ENCODE measurements around the gene COG5. TPM values are rescaled to one million over a fixed set of nuclear protein-coding genes. Genes with fewer than 3 reads are reported as not detected.
"Not testable (repeated sequence)": the region's sequence is repeated elsewhere in the genome, so short reads cannot be mapped to it uniquely, and the experiment has no call there.

COG5 gene
- total RNA-seq, 1 experiment from 2014 or later: 62.3 TPM

DNA sequence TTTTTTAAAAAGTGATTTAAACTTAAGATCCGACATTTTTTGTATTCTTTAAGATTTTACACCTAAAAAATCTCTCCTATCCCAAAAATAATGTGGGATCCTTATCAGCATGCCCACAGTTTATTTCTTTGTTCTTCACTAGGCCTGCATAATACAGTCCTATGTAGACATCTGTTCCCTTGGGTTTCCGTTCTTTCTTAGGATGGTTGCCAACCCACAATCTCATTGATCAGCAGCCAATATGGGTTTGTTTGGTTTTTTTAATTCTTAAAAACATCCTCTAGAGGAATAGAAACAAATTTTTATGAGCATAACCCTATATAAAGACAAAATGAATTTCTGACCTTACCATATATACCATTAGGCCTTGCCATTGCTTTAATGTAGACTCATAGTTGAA is 403.3 kb downstream of the COG5 start:
- no peak for DNase-seq (ENCODE audit: low read depth)

GRCh38 chr7:107158028-107158427 is 405.7 kb downstream of the COG5 start:
- no peak for DNase-seq (ENCODE audit: low read depth)

DNA sequence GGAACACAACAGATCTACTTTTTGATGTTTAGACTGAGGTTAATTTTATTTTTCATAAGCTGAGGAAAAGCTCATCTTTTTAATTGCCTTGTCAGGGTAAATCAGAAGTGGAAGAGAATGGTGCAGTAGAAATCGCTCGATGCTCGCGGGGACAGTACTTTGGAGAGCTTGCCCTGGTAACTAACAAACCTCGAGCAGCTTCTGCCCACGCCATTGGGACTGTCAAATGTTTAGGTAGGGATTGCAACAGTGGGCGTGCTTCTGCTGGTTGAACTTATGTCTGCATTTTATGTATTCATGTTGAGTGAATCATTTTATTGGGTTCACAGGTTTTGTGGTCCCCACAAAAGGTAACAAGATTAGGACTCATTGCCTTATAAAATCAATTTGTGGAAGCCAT is 406.6 kb downstream of the COG5 start:
- no peak for DNase-seq (ENCODE audit: low read depth)

DNA sequence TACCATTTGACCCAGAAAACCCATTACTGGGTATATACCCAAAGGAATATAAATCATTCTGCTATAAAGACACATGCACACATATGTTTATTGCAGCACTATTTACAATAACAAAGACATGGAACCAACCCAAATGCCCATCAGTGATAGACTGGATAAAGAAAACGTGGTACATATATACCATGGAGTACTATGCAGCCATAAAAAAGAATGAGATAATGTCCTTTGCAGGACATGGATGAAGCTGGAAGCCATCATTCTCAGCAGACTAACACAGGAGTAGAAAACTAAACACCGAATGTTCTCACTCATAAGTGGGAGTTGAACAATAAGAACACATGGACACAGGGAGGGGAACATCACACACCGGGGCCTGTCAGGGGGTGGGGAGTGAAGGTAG is 408.0 kb downstream of the COG5 start:
- not testable (repeated sequence) for DNase-seq (ENCODE audit: low read depth)

- DNase-seq (ENCODE audit: low read depth): no peak
Observed at GRCh38 chr7:107154826-107155225, 408.9 kb downstream of the COG5 start.

DNA sequence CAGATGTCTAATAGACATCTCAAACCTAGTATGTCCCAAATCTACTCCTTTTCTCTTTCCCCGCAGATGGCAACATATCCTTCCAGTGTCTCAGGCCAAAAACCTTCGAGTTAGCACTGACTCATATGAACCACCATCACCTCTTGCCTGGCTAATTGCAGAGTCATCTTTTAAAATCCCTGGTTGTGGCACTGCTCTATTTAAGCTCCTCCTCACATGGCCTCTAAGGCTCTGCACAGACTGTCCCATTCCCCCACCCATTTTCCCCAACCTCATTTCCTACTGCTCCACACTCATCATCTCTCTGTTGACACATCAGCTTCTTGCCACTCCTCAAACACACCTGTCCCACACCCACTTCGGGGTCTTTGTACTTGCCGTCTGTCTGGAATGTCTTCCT is 411.7 kb downstream of the COG5 start:
- DNase-seq (ENCODE audit: low read depth): peak; percentile 71

Other genes with a start within 250 kb of the COG5 start
- not detected in 2 replicates for gene GPR22, start 93.9 kb downstream of the COG5 start, total RNA-seq (2014; rRNA removed; shearing (Covaris generic))
- gene DUS4L, start 51 bp upstream of the COG5 start, total RNA-seq (2014; rRNA removed; shearing (Covaris generic)): 8.1 and 12.5 TPM in 2 replicates
- gene BCAP29, start 16.3 kb upstream of the COG5 start, total RNA-seq (2014; rRNA removed; shearing (Covaris generic)): 120 and 234 TPM in 2 replicates
- gene SLC26A4, start 96.9 kb upstream of the COG5 start, total RNA-seq (2014; rRNA removed; shearing (Covaris generic)): 0.84 and 1.6 TPM in 2 replicates
- gene CBLL1, start 180.2 kb upstream of the COG5 start, total RNA-seq (2014; rRNA removed; shearing (Covaris generic)): 43.4 and 43.8 TPM in 2 replicates
- gene SLC26A3, start 239.3 kb upstream of the COG5 start, total RNA-seq (2014; rRNA removed; shearing (Covaris generic)): not detected in 2 replicates